Measurements from ENCODE around the gene KRT76. TPM values are rescaled to one million over a fixed set of nuclear protein-coding genes. Genes with fewer than 3 reads are reported as not detected.
"Not testable (repeated sequence)": the region's sequence is repeated elsewhere in the genome, so short reads cannot be mapped to it uniquely, and the experiment has no call there.

KRT76 gene
- total RNA-seq, 1 experiment from 2014 or later, result not detected

GRCh38 chr12:52767020-52767379 lies 10.1 kb downstream of the KRT76 start:
- DNase-seq (ENCODE audit: low spot score), result no peak
- in situ Hi-C loops (cut with HindIII; ENCODE audit: low sequenced_read_pairs), result no loop called here

- in situ Hi-C loops (cut with HindIII; ENCODE audit: low sequenced_read_pairs), result no loop called here
Observed at GRCh38 chr12:52766351-52767019, 10.7 kb downstream of the KRT76 start.

GRCh38 chr12:52765702-52766101 lies 11.4 kb downstream of the KRT76 start:
- DNase-seq (ENCODE audit: low spot score), result no peak
- in situ Hi-C loops (cut with HindIII; ENCODE audit: low sequenced_read_pairs), result no loop called here

More at GRCh38 chr12:52766351-52767019, 10.7 kb downstream of the KRT76 start:
- DNase-seq (ENCODE audit: low spot score), result no peak

- in situ Hi-C loops (cut with HindIII; ENCODE audit: low sequenced_read_pairs), result no loop called here
Observed at GRCh38 chr12:52763991-52764390, 13.2 kb downstream of the KRT76 start.

GRCh38 chr12:52763036-52763659 lies 14.0 kb downstream of the KRT76 start:
- in situ Hi-C loops (cut with HindIII; ENCODE audit: low sequenced_read_pairs), result no loop called here
- no peak for DNase-seq (ENCODE audit: low spot score)

More at GRCh38 chr12:52763991-52764390, 13.2 kb downstream of the KRT76 start:
- no peak for DNase-seq (ENCODE audit: low spot score)

GRCh38 chr12:52761802-52762201 lies 15.3 kb downstream of the KRT76 start:
- in situ Hi-C loops (cut with HindIII; ENCODE audit: low sequenced_read_pairs), result no loop called here
- no peak for DNase-seq (ENCODE audit: low spot score)

GRCh38 chr12:52761218-52761617 lies 15.9 kb downstream of the KRT76 start:
- in situ Hi-C loops (cut with HindIII; ENCODE audit: low sequenced_read_pairs); DNase-seq (ENCODE audit: low spot score): not testable (repeated sequence)

- in situ Hi-C loops (cut with HindIII; ENCODE audit: low sequenced_read_pairs), result no loop called here
Observed at GRCh38 chr12:52760623-52761022, 16.5 kb downstream of the KRT76 start.

GRCh38 chr12:52759695-52760094 lies 17.4 kb downstream of the KRT76 start:
- DNase-seq (ENCODE audit: low spot score), result no peak
- in situ Hi-C loops (cut with HindIII; ENCODE audit: low sequenced_read_pairs), result no loop called here

More at GRCh38 chr12:52760623-52761022, 16.5 kb downstream of the KRT76 start:
- no peak for DNase-seq (ENCODE audit: low spot score)

- in situ Hi-C loops (cut with HindIII; ENCODE audit: low sequenced_read_pairs), result no loop called here
- DNase-seq (ENCODE audit: low spot score), result no peak
Observed at GRCh38 chr12:52759218-52759617, 17.9 kb downstream of the KRT76 start.

- in situ Hi-C loops (cut with HindIII; ENCODE audit: low sequenced_read_pairs), result no loop called here
- DNase-seq (ENCODE audit: low spot score), result no peak
Observed at GRCh38 chr12:52757449-52758176, 19.5 kb downstream of the KRT76 start.

- in situ Hi-C loops (cut with HindIII; ENCODE audit: low sequenced_read_pairs), result no loop called here
- DNase-seq (ENCODE audit: low spot score), result no peak
Observed at GRCh38 chr12:52756281-52756960, 20.7 kb downstream of the KRT76 start.

- in situ Hi-C loops (cut with HindIII; ENCODE audit: low sequenced_read_pairs), result no loop called here
Observed at GRCh38 chr12:52755533-52755932, 21.6 kb downstream of the KRT76 start.

GRCh38 chr12:52754135-52754534 lies 23.0 kb downstream of the KRT76 start:
- in situ Hi-C loops (cut with HindIII; ENCODE audit: low sequenced_read_pairs), result no loop called here
- DNase-seq (ENCODE audit: low spot score), result no peak

More at GRCh38 chr12:52755533-52755932, 21.6 kb downstream of the KRT76 start:
- DNase-seq (ENCODE audit: low spot score), result no peak

- no peak for DNase-seq (ENCODE audit: low spot score)
- in situ Hi-C loops (cut with HindIII; ENCODE audit: low sequenced_read_pairs), result no loop called here
Observed at GRCh38 chr12:52753283-52753682, 23.9 kb downstream of the KRT76 start.

GRCh38 chr12:52752516-52752915 lies 24.6 kb downstream of the KRT76 start:
- in situ Hi-C loops (cut with HindIII; ENCODE audit: low sequenced_read_pairs), result no loop called here
- no peak for DNase-seq (ENCODE audit: low spot score)

GRCh38 chr12:52751795-52752194 lies 25.4 kb downstream of the KRT76 start:
- DNase-seq (ENCODE audit: low spot score), result no peak
- in situ Hi-C loops (cut with HindIII; ENCODE audit: low sequenced_read_pairs), result no loop called here

- in situ Hi-C loops (cut with HindIII; ENCODE audit: low sequenced_read_pairs); DNase-seq (ENCODE audit: low spot score): not testable (repeated sequence)
Observed at GRCh38 chr12:52750532-52750931, 26.6 kb downstream of the KRT76 start.

- in situ Hi-C loops (cut with HindIII; ENCODE audit: low sequenced_read_pairs), result no loop called here
Observed at GRCh38 chr12:52749827-52750226, 27.3 kb downstream of the KRT76 start.

GRCh38 chr12:52748578-52748977 lies 28.6 kb downstream of the KRT76 start:
- in situ Hi-C loops (cut with HindIII; ENCODE audit: low sequenced_read_pairs), result no loop called here
- DNase-seq (ENCODE audit: low spot score), result no peak

More at GRCh38 chr12:52749827-52750226, 27.3 kb downstream of the KRT76 start:
- DNase-seq (ENCODE audit: low spot score), result no peak

Measured in G401 (cell line).